Motor neuron (in vitro differentiated cells): ENCODE measurements around the gene IL20. TPM values are rescaled to one million over a fixed set of nuclear protein-coding genes. Genes with fewer than 3 reads are reported as not detected.
A peak's percentile ranks its signal among the peaks of the same experiment; 100 is the strongest.

Experiments used
- ATAC-seq, 8 experiments: fragments of 200-7000 bp; cut with Tn5 transposase; replicated peaks in 6 of 8; 2 replicates each; pipeline ENCODE4 v1.8.0; 2021; ENCODE audit warnings: mild to moderate bottlenecking in 8 of 8, moderate library complexity in 8 of 8
- H3K27ac ChIP-seq, 2 donors: fragments of 250-450 bp; sonication (Bioruptor Pico); 2 replicates each; pipeline ENCODE4 v1.9.0; 2021; ENCODE audit warnings: antibody characterized with exemption in 2 of 2, mild to moderate bottlenecking in 2 of 2, moderate library complexity in 1 of 2
- H3K4me1 ChIP-seq, 2 donors: fragments of 250-450 bp; sonication (Bioruptor Pico); replicated peaks in 1 of 2; 2 replicates each; pipeline ENCODE4 v1.6.1; 2021; ENCODE audit warnings: antibody characterized with exemption in 2 of 2, mild to moderate bottlenecking in 2 of 2, moderate library complexity in 1 of 2
- H3K4me3 ChIP-seq, 5 donors: fragments of 250-450 bp; sonication (Bioruptor Pico); 2 replicates each; pipeline ENCODE4 v1.9.0; 2021; ENCODE audit warnings: antibody characterized with exemption in 5 of 5, mild to moderate bottlenecking in 5 of 5, moderate library complexity in 4 of 5
- WGBS, 10 experiments: fragments of 450-650 bp; shearing (Covaris generic); methylation state at CpG; one replicate each; pipeline ENCODE4 v1.0.0; 2022; 5-methylcytosine and 5-hydroxymethylcytosine counted together
- in situ Hi-C, 9 experiments: fragments of 400-800 bp; cut with MboI; loops; one replicate each; pipeline ENCODE4 v1.15.0; 2021; ENCODE audit warnings: low sequenced_read_pairs in 9 of 9, low pct_unique_long_range_greater_than_20kb in 2 of 9; ENCODE audit not compliant: unreplicated experiment in 9 of 9
- total RNA-seq, 8 experiments: library from RNA; unstranded; fragments of 300-600 nt; gene quantifications; 2 replicates each; pipeline versions ENCODE4 v1.2.3 to v1.2.4, GENCODE V29; 2022

The IL20 gene, protein sequence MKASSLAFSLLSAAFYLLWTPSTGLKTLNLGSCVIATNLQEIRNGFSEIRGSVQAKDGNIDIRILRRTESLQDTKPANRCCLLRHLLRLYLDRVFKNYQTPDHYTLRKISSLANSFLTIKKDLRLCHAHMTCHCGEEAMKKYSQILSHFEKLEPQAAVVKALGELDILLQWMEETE
- under 1 TPM in 1 of 8 experiments, not detected in 7; 0.25 TPM for total RNA-seq

DNA sequence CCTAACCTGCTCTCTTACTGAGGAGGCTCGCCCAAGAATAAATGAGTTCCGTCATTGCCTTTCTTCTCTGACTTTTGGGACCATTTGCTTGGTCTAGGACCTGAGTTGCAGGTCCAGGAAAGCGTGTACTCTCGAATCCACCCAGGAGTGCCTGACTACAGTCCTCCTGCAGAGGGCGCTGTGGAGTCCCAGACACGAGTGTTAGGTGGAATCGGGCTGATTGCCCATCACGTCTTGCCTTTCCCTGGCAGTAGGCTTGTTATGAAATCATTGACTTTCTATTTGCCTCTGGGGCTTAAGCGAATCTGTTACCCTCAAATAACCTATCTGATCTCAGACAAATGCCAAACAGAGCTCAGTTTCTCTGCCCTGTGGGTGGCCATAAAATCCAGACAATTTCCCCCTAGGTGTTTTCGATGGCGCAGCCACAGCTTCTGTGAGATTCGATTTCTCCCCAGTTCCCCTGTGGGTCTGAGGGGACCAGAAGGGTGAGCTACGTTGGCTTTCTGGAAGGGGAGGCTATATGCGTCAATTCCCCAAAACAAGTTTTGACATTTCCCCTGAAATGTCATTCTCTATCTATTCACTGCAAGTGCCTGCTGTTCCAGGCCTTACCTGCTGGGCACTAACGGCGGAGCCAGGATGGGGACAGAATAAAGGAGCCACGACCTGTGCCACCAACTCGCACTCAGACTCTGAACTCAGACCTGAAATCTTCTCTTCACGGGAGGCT, at the start of gene IL20:
Gene IL20 (plus strand): TSS at position 685 of the 733 bp plus-strand sequence. CDS start 230 bp downstream, outside the sequence.
- 7 to 61% (median 40%) methylated on average over 2 to 16 of the region's 19 CpGs for WGBS, 10 experiments
- H3K4me3 ChIP-seq, result no peak within 1 kb of the TSS
- H3K27ac ChIP-seq, result no peak within 1 kb of the TSS
- in situ Hi-C loops, result no loop called here
- peak in 3 of 8 experiments; percentile 62 to 86 (median 64) for ATAC-seq
- no peaks in the 10 kb centered on the region for H3K4me1 ChIP-seq

DNA sequence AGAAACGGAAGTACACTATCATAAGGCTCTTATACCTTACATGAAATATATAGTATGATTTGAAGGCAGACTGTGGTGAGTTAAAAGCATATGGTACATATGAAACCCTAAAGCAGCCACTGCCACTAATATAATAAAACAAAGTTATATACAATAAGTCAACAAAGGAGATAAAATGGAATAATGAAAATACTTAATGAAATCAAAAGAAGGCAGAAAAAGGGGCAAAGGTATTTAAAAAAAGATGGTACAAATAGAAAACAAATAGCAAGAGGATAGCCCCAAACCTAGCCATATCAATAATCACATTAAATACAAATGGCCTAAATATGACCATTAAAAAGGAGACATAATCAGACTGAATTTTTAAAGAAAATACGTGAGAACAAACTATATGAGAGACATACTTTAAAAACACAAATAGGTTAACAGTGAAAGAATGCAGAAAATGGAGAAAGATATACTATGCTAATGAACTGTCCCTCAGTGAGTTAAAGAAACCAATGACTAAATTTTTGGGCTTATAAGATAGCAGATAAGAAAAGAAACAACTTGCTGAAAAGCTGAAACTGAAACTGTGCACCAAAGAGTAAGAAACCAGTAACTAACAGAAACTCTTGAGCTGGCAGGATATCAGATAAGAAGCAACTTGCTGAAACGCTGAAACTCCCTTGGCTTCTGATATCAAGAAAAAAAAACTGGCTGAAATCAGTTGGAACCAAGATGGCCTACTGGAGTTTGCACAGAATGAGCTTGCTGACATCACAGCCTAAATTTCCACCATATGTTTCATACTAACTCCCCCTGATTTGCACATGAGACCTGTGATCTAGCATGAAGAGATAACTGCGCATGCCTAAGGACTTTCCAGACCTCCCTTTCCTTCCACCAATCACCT, 48.8 kb upstream of the IL20 start:
- peak in 2 of 8 experiments; percentile 26 to 49 for ATAC-seq
- in situ Hi-C loops, result no loop called here
- Histone ChIP-seq H3K4me3 (no peak overlapping the region), H3K27ac (no peak overlapping the region), H3K4me1 (no peaks in the 10 kb centered on the region)
- WGBS, 10 experiments, result 49 to 90% (median 75%) methylated on average over 2 to 4 of the region's 4 CpGs

DNA sequence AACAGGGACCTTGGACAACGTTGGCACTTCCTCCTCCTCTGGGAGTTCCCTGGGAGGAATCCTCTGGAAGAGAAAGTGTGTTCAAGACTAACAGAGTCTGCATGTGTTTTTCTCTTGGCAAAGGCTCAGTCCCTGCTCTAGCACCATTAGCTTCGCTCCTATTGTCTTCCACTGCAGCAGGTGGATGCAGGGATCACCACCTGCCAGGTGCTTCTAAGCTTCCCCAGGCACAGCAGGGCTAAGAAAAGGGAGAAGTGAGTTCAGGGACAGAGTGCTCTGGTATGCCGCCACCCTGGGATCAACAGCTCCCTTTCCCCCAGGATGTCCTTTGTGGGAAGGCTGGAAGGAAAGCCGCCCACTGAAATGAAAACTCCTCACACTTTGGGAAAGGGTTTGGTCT, 43.9 kb upstream of the IL20 start:
- no peak for ATAC-seq

DNA sequence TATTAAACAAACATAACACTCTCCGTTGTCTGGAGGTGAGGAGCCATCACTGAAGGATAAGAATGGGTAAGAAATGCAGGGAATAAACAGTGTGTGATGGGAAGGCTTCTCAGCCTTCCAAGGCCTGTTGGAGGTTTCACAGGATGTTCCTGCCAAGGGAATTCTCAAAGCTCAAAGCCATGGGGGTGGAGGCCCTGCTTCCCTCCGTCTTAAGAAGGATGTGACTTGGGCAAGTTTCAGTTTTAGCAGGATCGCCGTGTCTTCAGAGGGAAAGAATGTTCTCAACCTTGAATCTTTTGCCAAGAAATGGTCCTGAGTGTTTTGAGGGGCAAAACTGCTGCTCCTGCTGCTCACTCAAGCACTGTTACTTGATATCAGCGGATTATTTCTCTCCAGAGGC, 41.7 kb upstream of the IL20 start:
- no peak overlapping the region for H3K4me3 ChIP-seq
- in situ Hi-C loops, result no loop called here
- no peak overlapping the region for H3K27ac ChIP-seq
- no peak for ATAC-seq
- H3K4me1 ChIP-seq, result peaks cover 6 to 7% of the 10 kb centered on the region in 2 donors
- WGBS, 10 experiments, result 31 to 100% (median 90%) methylated on average over 1 to 5 of the region's 5 CpGs; no CpG with 5 or more reads in 1 of the 10 experiments

More for the DNA sequence above, 43.9 kb upstream of the IL20 start:
- WGBS, 10 experiments, result 36 to 100% (median 79%) methylated on average over 1 to 4 of the region's 4 CpGs; no CpG with 5 or more reads in 2 of the 10 experiments
- in situ Hi-C loops, result no loop called here
- H3K4me1 ChIP-seq, result peaks cover 4 to 5% of the 10 kb centered on the region in 2 donors
- no peak overlapping the region for H3K4me3 ChIP-seq
- no peak overlapping the region for H3K27ac ChIP-seq

DNA sequence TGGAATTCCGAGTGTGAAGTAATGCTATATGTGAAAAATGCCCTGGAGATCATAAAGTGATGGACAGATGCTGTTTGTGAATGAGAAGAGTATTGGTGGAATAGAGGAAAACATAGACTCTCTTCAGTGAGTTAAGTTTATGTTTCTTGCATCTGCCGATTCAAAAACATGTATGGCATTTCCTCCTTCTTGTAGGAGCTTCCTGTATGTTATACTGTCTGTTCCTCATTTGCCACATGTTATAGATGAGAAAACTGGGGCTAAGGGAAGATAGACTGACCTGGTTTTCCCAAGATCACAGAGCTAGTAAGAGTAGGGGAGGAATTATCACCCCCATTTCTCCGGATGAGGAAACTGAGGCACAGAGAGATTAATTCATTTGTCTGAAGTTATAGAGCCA, 41.1 kb upstream of the IL20 start:
- ATAC-seq, result no peak
- H3K4me3 ChIP-seq, result no peak overlapping the region
- WGBS, 10 experiments, result 18 to 100% (median 76%) methylated on average over 1 to 3 of the region's 3 CpGs; no CpG with 5 or more reads in 1 of the 10 experiments
- no peak overlapping the region for H3K27ac ChIP-seq
- peaks cover 6 to 7% of the 10 kb centered on the region in 2 donors for H3K4me1 ChIP-seq
- in situ Hi-C loops, result no loop called here

DNA sequence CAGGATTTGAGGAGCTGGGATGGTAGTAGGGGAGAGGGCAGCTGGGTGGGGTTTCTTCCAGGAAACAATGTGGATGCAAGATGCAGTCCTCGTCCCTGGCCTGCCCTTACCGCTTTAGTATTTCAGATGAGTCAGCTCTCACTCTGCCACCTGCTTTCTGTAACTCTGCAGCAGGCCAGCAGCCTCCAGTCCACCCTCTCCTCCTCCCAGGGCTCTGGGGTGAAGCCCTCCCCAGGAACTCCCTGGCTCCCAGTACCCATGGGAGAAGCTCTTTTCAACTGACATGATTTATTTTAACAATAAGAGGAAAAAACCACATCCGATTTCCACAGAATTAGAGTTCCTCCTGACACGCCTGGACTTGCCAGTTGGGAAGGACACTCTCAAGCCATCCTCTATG, 39.0 kb upstream of the IL20 start:
- peak; percentile 72 to 99 (median 96) for ATAC-seq
- 0 to 83% (median 59%) methylated on average over 1 to 4 of the region's 4 CpGs; no CpG with 5 or more reads in 3 of the 10 experiments for WGBS, 10 experiments
- peaks cover 6 to 7% of the 10 kb centered on the region in 2 donors for H3K4me1 ChIP-seq
- no peak overlapping the region for H3K4me3 ChIP-seq
- in situ Hi-C loops, result no loop called here
- H3K27ac ChIP-seq, result no peak overlapping the region

DNA sequence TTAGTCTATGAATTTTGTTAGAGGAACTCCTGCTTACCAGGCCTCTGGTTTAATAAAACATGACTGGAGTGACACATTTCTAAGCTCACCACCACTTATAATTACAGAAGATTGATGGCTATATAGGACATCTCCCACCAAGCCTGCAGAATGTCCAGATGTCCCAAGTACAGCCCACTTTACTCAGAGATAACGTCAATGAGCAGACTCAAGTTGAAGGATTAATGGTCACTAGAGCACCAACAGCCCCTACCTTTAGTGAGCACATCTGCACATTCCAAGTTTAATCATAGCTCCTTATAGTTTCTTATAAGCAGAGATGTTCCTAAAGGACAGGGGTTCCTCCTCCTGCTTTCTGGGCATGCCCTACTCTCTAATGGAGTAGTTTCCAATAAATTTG, 37.4 kb upstream of the IL20 start:
- WGBS, 10 experiments, result 33 to 60% (median 40%) methylated on average over 1 of the region's 1 CpG; no CpG with 5 or more reads in 7 of the 10 experiments
- in situ Hi-C loops, result no loop called here
- no peak for ATAC-seq
- peaks cover 6 to 7% of the 10 kb centered on the region in 2 donors for H3K4me1 ChIP-seq
- no peak overlapping the region for H3K27ac ChIP-seq
- H3K4me3 ChIP-seq, result no peak overlapping the region

DNA sequence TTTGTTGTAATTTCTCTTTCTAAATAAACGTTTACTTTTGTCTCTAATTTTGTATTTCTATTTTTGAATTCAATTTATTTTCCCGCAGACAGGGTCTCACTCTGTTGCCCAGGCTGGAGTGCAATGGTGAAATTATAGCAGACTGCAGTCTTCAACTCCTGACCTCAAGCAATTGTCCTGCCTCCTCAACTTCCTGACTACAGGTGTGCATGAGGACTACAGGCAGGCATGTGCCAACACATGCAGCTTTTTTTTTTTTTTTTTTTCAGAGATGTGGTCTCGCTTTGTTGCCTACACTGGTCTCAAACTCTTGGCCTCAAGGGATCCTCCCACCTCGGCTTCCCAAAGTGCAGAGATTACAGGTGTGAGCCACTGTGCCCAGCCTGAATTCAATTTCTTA, 36.7 kb upstream of the IL20 start:
- in situ Hi-C loops, result no loop called here
- Histone ChIP-seq H3K27ac (no peak overlapping the region), H3K4me1 (peaks cover 6 to 7% of the 10 kb centered on the region in 2 donors), H3K4me3 (no peak overlapping the region)
- WGBS, 10 experiments, result 41 to 92% (median 75%) methylated on average over 2 to 4 of the region's 4 CpGs
- ATAC-seq, result no peak

DNA sequence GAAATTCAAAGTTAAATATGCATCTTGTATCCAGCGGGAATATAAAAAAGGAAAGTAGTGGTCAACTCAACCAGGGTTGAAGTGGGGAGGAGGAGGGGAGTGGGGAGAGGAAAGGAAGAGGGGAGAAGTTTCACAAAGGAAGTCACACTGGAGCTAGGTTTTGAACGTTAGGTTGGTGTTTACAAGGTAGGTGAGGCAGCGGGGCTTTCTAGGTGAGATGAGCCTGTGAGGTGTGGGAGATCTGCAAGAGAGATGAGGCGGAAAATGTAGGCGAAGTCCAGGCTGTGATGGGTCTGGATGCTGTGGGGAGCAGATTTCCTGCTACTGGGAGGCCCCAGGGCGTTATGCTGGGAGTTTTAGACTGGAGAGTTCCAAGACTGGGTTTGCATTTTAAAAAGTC, 36.1 kb upstream of the IL20 start:
- Histone ChIP-seq H3K4me1 (peaks cover 6 to 7% of the 10 kb centered on the region in 2 donors), H3K27ac (no peak overlapping the region), H3K4me3 (no peak overlapping the region)
- in situ Hi-C loops, result no loop called here
- no peak for ATAC-seq
- WGBS, 10 experiments, result 48 to 89% (median 80%) methylated on average over 1 to 5 of the region's 6 CpGs; no CpG with 5 or more reads in 1 of the 10 experiments

DNA sequence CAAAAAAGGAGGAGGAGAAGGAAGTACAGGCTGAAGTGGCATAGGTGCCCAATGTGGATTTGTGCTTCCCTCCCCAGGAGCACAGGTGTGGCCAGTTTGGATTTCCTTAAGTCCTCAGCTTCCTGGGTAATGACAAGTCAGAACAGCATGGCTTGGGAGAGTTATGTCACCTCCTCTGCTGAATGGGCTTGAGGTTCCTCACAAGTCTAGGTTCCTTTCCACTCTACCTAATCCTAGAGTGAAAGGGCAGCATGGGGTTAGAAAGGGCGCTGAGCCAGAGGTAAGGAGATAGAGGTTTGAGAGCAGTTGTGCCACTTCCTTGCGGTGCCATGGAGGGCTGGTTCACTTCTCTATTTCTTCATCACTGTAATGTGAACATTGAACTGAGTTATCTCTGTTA, 35.5 kb upstream of the IL20 start:
- WGBS, 10 experiments, result 71 to 92% (median 85%) methylated on average over 1 to 2 of the region's 2 CpGs; no CpG with 5 or more reads in 1 of the 10 experiments
- Histone ChIP-seq H3K4me1 (peaks cover 6 to 7% of the 10 kb centered on the region in 2 donors), H3K4me3 (no peak overlapping the region), H3K27ac (no peak overlapping the region)
- ATAC-seq, result no peak
- in situ Hi-C loops, result no loop called here

DNA sequence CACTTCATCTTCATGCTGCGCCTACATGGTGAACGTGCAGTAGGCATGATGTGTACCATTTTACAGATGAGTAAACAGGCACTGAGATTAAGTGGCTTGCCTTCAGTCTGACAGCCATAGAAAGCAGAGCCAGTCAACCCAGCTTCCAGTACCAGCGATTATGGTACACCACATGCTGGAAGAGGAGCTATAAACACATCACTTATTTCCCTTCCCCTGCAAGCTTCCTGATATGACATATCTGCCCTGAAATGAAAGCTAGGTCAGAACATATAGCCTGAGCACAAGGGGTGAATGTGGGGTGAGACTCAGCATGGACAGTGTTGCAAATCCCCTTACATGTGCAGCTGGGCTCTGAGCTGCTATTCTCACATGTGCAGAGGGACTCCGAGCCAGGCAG, 33.8 kb upstream of the IL20 start:
- no peak for ATAC-seq
- WGBS, 10 experiments, result 69 to 100% (median 97%) methylated on average over 2 to 4 of the region's 4 CpGs; no CpG with 5 or more reads in 4 of the 10 experiments
- H3K27ac ChIP-seq, result no peak overlapping the region
- in situ Hi-C loops, result no loop called here
- peaks cover under 1% of the 10 kb centered on the region in 2 donors for H3K4me1 ChIP-seq
- H3K4me3 ChIP-seq, result no peak overlapping the region

DNA sequence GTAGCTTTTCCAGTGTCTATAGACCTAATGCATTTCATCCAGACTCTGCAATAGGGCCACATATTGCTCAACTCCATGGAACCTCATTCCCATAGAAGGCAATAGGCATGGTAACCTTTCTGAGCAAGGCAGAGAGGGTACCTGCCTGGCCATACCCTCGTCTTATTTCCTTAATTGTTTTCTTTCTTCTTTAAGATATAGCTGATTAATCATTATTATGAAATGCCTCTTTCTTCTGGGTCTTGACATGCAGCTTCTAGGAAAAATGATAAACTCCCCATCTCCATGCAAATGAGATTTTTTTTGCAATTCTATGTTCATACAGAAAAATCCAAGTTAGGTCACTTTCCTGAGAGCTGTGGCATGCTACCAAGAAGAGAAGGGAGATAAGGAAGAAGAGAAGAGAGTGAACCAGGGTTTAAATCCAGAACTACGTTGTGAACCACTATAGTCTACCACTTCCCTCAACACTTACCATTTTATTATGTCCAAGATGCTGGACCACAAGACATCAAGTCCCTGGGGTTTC, 33.0 kb upstream of the IL20 start:
- WGBS, 10 experiments, result 0 to 100% (median 49%) methylated on average over 1 to 2 of the region's 2 CpGs; no CpG with 5 or more reads in 1 of the 10 experiments
- ATAC-seq, result no peak

More for the DNA sequence above, 33.0 kb upstream of the IL20 start:
- Histone ChIP-seq H3K27ac (no peak overlapping the region), H3K4me1 (no peaks in the 10 kb centered on the region), H3K4me3 (no peak overlapping the region)
- in situ Hi-C loops, result no loop called here
